HepG2 (cell line): ENCODE results near the gene JTB. TPM values are rescaled to one million over a fixed set of nuclear protein-coding genes. Genes with fewer than 3 reads are reported as not detected.

Source experiments
- ATAC-seq: fragments of 200-7000 bp; cut with Tn5 transposase; 3 replicates; pipeline ENCODE4 v1.9.1; 2020; ENCODE audit warnings: mild to moderate bottlenecking, moderate library complexity
- BruUV-seq: library from RNA; stranded (reverse); fragments of 400-500 nt; replicated peaks from 2 replicates; lab custom pipeline; 2021; lab: Mats Ljungman, UMichigan
- CTCF ChIA-PET: fragments of 300-600 bp; formaldehyde crosslinking; extraction: SDS; loops from one replicate; lab custom pipeline; 2021; ENCODE audit warnings: low total read pairs, inconsistent platforms, low intra/inter-chr PET ratio; lab: Yijun Ruan, JAX
- POLR2A ChIA-PET: fragments of 350-600 bp; sonication (Branson Sonifier 250); formaldehyde crosslinking; loops from one replicate; lab custom pipeline; 2020; ENCODE audit warnings: antibody characterized with exemption, inconsistent platforms; lab: Yijun Ruan, JAX
- DNase-seq: peaks from one replicate; pipeline ENCODE4 v3.0.0-alpha.2; 2015; ENCODE audit warnings: low spot score
- FAIRE-seq: peaks from 3 replicates; lab custom pipeline; 2011; peaks lifted over from hg19 to GRCh38; lab: Jason Lieb, UNC
- H2AFZ ChIP-seq: one replicate; pipeline ENCODE4 v1.6.1; 2011; ENCODE audit warnings: low read length, inconsistent platforms
- H3K27ac ChIP-seq: fragments of 300-600 bp; 3 replicates; pipeline ENCODE4 v1.8.0; 2011; ENCODE audit warnings: mixed run types, mild to moderate bottlenecking, mixed read lengths, low read length, inconsistent platforms; ENCODE audit not compliant: insufficient read depth; ENCODE audit errors: extremely low read length
- H3K27me3 ChIP-seq, 2 experiments: fragments of 200-600 bp in 1 of 2; 2 replicates in 1 of 2; 3 replicates in 1 of 2; pipeline versions ENCODE4 v1.6.0 to v1.8.0; 2011; ENCODE audit warnings: low read length in 2 of 2, mild to moderate bottlenecking in 2 of 2, moderate library complexity in 2 of 2, inconsistent platforms in 1 of 2; ENCODE audit not compliant: insufficient read depth in 2 of 2, control insufficient read depth in 1 of 2
- H3K36me3 ChIP-seq, 2 experiments: fragments of 200-600 bp in 1 of 2; replicated peaks in 1 of 2; 2 replicates in 1 of 2; 3 replicates in 1 of 2; pipeline versions ENCODE4 v1.5.1 to v1.8.0; 2011; ENCODE audit warnings: low read length in 2 of 2, inconsistent platforms in 1 of 2; ENCODE audit not compliant: insufficient read depth in 2 of 2, control insufficient read depth in 1 of 2
- H3K4me1 ChIP-seq: 2 replicates; pipeline ENCODE4 v1.5.1; 2012; ENCODE audit warnings: low read length, inconsistent platforms; ENCODE audit not compliant: insufficient read depth
- H3K4me2 ChIP-seq: 2 replicates; pipeline ENCODE4 v1.6.0; 2011; ENCODE audit warnings: low read depth, low read length, inconsistent platforms
- H3K4me3 ChIP-seq, 3 experiments: fragments of 200-600 bp in 1 of 3; sonication (generic), shearing (Covaris generic) in 1 of 3; replicated peaks in 1 of 3; 2 replicates each; pipeline ENCODE4 v1.5.1; 2011 to 2016; ENCODE audit warnings: low read length in 3 of 3, inconsistent platforms in 2 of 3, low read depth in 2 of 3, mild to moderate bottlenecking in 2 of 3, control low read depth in 1 of 3, mixed read lengths in 1 of 3; ENCODE audit not compliant: insufficient read depth in 1 of 3
- H3K79me2 ChIP-seq: one replicate; pipeline ENCODE4 v1.6.1; 2011; ENCODE audit warnings: low read length, inconsistent platforms; ENCODE audit not compliant: insufficient read depth
- H3K9ac ChIP-seq: 2 replicates; pipeline ENCODE4 v1.6.0; 2011; ENCODE audit warnings: mild to moderate bottlenecking, low read depth, low read length, inconsistent platforms; ENCODE audit not compliant: insufficient read depth
- H3K9me3 ChIP-seq: 2 replicates; pipeline ENCODE4 v1.5.1; 2012; ENCODE audit warnings: mild to moderate bottlenecking, low read length
- H4K20me1 ChIP-seq: 2 replicates; pipeline ENCODE4 v1.6.0; 2011; ENCODE audit warnings: inconsistent platforms, mild to moderate bottlenecking, low read length, moderate library complexity; ENCODE audit not compliant: insufficient read depth
- ASH2L ChIP-seq: fragments of 300-600, 200-600 bp; sonication (generic); IDR thresholded peaks from 2 replicates; pipeline ENCODE4 v1.7.0; 2017; ENCODE audit warnings: low read depth, mild to moderate bottlenecking, moderate library complexity, mixed read lengths, low read length; ENCODE audit not compliant: insufficient read length
- E2F5 ChIP-seq: sonication (generic); formaldehyde crosslinking; conservative IDR thresholded peaks from 2 replicates; pipeline ENCODE4 v1.4.0; 2020; ENCODE audit warnings: missing genetic modification reagents
- GPBP1L1 ChIP-seq: sonication (generic); formaldehyde crosslinking; IDR thresholded peaks from 2 replicates; pipeline ENCODE4 v1.5.0; 2020; ENCODE audit warnings: mild to moderate bottlenecking, missing genetic modification reagents
- GRHL1 ChIP-seq: sonication (generic); formaldehyde crosslinking; conservative IDR thresholded peaks from 2 replicates; pipeline ENCODE4 v1.8.0; 2022; ENCODE audit warnings: missing genetic modification reagents
- SNAPC2 ChIP-seq: sonication (generic); formaldehyde crosslinking; IDR thresholded peaks from 2 replicates; pipeline ENCODE4 v1.8.1; 2022; ENCODE audit warnings: mild to moderate bottlenecking, missing genetic modification reagents
- ZNF24 ChIP-seq: fragments of 450-650 bp; IDR thresholded peaks from 2 replicates; pipeline ENCODE4 v1.6.1; 2017; ENCODE audit warnings: antibody characterized with exemption, mild to moderate bottlenecking
- ZNF256 ChIP-seq: sonication (generic); formaldehyde crosslinking; conservative IDR thresholded peaks from 2 replicates; pipeline ENCODE4 v1.4.0; 2020; ENCODE audit warnings: missing genetic modification reagents
- ZNF264 ChIP-seq: sonication (generic); formaldehyde crosslinking; IDR thresholded peaks from 2 replicates; pipeline ENCODE4 v1.4.0; 2020; ENCODE audit warnings: missing genetic modification reagents
- ZNF280D ChIP-seq: sonication (generic); formaldehyde crosslinking; IDR thresholded peaks from 2 replicates; pipeline ENCODE4 v1.5.1; 2020; ENCODE audit warnings: mild to moderate bottlenecking, missing genetic modification reagents
- ZNF414 ChIP-seq: sonication (generic); formaldehyde crosslinking; IDR thresholded peaks from 2 replicates; pipeline ENCODE4 v1.5.0; 2020; ENCODE audit warnings: missing genetic modification reagents
- WGBS: methylation state at CpG from one replicate; pipeline ENCODE4 v1.1.6; 2017; ENCODE audit warnings: low lambda C conversion rate; 5-methylcytosine and 5-hydroxymethylcytosine counted together
- in situ Hi-C: cut with HindIII; loops from 2 replicates; pipeline ENCODE4 v1.10.0; 2017; ENCODE audit warnings: low pct_unique_long_range_greater_than_20kb; ENCODE audit not compliant: extremely low pct_ligation_motif_present
- intact Hi-C: fragments of 100-400 bp; cut with micrococcal nuclease; formaldehyde crosslinking; loops from one replicate; pipeline ENCODE4 v1.10.0; 2022; ENCODE audit not compliant: unreplicated experiment
- polyA plus RNA-seq, 8 experiments: library from polyadenylated mRNA; depleted of rRNA in 3 of 8; stranded (reverse) in 7 of 8; unstranded in 1 of 8; fragments of >200 nt; fragmentation: Illumina TruSeq in 4 of 8; extraction: Trizol in 4 of 8; gene quantifications; 2 replicates each; pipeline versions ENCODE4 v1.2.1 to v1.2.3, GENCODE V29; 2011 to 2016; ENCODE audit warnings: low read depth in 4 of 8, missing spikeins in 1 of 8, mixed read lengths in 1 of 8; ENCODE audit not compliant: insufficient read depth in 1 of 8
- total RNA-seq, 5 experiments: library from RNA; depleted of rRNA; stranded (reverse); fragments of >200 nt; fragmentation: Illumina TruSeq; extraction: Trizol; gene quantifications; 2 replicates each; pipeline ENCODE4 v1.2.3, GENCODE V29; 2016; ENCODE audit warnings: low read depth in 1 of 5

The JTB gene
- total and polyA plus RNA-seq, 2 of the 13 experiments (the other 11 are each of a cell fraction or from before 2014, with no cell fraction given), result 96.7 to 99.2 TPM

GRCh38 chr1:153944827-153945117 lies 32.7 kb downstream of the JTB start:
- Histone ChIP-seq H3K27me3 (no peaks in the 10 kb centered on the region), H3K9ac (peak overlapping the region; percentile 82; the same call in 1 of the 2 replicates), H4K20me1 (no peaks in the 10 kb centered on the region), H3K36me3 (peaks cover 11 to 49% of the 10 kb centered on the region in 2 experiments; a peak in 4 of 5 replicates), H3K27ac (peak overlapping the region; percentile 14), H3K9me3 (no peaks in the 10 kb centered on the region), H3K4me1 (peaks cover 40% of the 10 kb centered on the region), H3K79me2 (peaks cover 11% of the 10 kb centered on the region), H2AFZ (no peak overlapping the region), H3K4me2 (peak overlapping the region; percentile 87), H3K4me3 (peak overlapping the region in 1 of 3 experiments; percentile 81; a peak in 2 of 6 replicates)
- intact Hi-C loops (loop anchor here (5.0 kb wide), 1 partner anchor 328 kb away; the partner anchor contains the start of gene HAX1), in situ Hi-C loops (loop anchor here (10.0 kb wide), 1 partner anchor 120 kb away; no protein-coding TSS in a partner anchor)
- ChIA-PET POLR2A (interaction anchor here (1.4 to 5.3 kb wide), 7 partner anchors 10 to 33 kb away, joined by 5 to 43 read pairs (median 20); partner anchors contain the start of genes CREB3L4, CRTC2, GATAD2B and JTB), CTCF (no interaction called here)
- BruUV-seq, result TSS peak; percentile 25
- WGBS, result 90% methylated on average over 3 of the region's 3 CpGs
- TF ChIP-seq E2F5 (CRISPR knock-in tag), result no peak
- no peak for TF ChIP-seq ZNF264
- no peak for TF ChIP-seq ZNF24
- no peak for TF ChIP-seq ASH2L
- no peak for TF ChIP-seq GPBP1L1 (CRISPR knock-in tag)
- TF ChIP-seq ZNF280D (CRISPR knock-in tag), result no peak
- TF ChIP-seq ZNF256 (CRISPR knock-in tag), result no peak
- TF ChIP-seq ZNF414 (CRISPR knock-in tag), result no peak
- no peak for TF ChIP-seq GRHL1 (CRISPR knock-in tag)
- TF ChIP-seq SNAPC2, result no peak
- DNase-seq, result no peak
- ATAC-seq, result no peak
- no peak for FAIRE-seq
